ENCODE measurements around the gene KIAA1217.

GRCh38 chr10:24370877-24371276 is 161.9 kb downstream of the KIAA1217 start:
- TF ChIP-seq CTCF (IDR thresholded peaks at IDR 0.05) (no peak), POLR2A (IDR thresholded peaks at IDR 0.05) (no peak), POLR2AphosphoS5 (IDR thresholded peaks at IDR 0.05) (no peak)

Measured in prostate gland (tissue), 2 donors.